OCI-LY3 (cell line): ENCODE measurements around the gene TRABD2B.

Experiments used
- EZH2phosphoT487 ChIP-seq: fragments of 200-600 bp; shearing (Covaris generic); IDR thresholded peaks from 2 replicates; pipeline ENCODE4 v1.6.1; 2018; ENCODE audit warnings: antibody characterized with exemption, mixed run types, low read depth
- TF ChIP-seq, protein P1 (sequence below): fragments of 200-600, 300-600 bp; sonication (generic); IDR thresholded peaks from 2 replicates; pipeline ENCODE4 v1.5.1; 2014; ENCODE audit warnings: antibody characterized with exemption, low read length, low read depth

DNA sequence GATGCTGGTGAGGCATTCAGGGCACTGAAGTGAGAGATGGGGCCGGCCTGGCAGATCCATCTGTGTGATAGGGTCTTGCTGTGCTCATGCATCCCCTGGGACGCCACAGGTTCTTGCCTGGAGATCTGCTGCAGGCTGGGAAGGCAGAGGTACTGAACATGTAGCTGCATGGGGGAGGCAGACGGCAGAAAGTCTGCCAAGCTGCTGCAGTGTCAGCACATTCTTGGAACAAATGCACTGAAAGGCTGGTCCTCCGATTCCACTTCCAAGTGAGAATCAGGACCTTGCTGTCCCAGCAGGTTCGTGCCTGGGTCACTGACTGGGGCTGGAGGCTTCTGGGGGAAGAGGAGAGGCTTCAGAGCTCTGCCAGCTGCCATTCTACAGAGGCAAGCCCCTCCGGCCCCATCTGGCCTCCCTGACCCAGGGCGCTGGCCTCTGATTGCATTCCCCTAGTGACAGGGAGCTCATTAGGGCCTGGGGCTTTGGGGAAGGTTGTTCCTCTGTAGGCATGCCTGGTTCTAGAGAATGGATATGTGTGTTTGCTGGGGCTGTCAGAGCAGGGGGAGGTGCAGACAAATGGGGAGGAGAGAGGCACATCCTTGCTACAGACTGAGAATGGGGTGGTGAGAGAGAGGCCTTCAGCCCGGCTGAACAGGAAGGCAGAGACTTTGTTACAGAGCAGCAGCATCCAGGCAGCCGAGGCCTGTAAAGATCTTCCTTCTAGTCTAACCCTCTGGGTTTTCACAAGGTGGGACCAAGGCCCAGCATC is 174.0 kb downstream of the TRABD2B start:
- TF ChIP-seq, protein P1, sequence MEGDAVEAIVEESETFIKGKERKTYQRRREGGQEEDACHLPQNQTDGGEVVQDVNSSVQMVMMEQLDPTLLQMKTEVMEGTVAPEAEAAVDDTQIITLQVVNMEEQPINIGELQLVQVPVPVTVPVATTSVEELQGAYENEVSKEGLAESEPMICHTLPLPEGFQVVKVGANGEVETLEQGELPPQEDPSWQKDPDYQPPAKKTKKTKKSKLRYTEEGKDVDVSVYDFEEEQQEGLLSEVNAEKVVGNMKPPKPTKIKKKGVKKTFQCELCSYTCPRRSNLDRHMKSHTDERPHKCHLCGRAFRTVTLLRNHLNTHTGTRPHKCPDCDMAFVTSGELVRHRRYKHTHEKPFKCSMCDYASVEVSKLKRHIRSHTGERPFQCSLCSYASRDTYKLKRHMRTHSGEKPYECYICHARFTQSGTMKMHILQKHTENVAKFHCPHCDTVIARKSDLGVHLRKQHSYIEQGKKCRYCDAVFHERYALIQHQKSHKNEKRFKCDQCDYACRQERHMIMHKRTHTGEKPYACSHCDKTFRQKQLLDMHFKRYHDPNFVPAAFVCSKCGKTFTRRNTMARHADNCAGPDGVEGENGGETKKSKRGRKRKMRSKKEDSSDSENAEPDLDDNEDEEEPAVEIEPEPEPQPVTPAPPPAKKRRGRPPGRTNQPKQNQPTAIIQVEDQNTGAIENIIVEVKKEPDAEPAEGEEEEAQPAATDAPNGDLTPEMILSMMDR = no peak
- TF ChIP-seq EZH2phosphoT487 = no peak
